Endothelial cell of umbilical vein (primary cell): ENCODE measurements around the gene HNRNPU. TPM values are rescaled to one million over a fixed set of nuclear protein-coding genes. Genes with fewer than 3 reads are reported as not detected.

ENCODE experiments used
- BruUV-seq: library from RNA; stranded (reverse); fragments of 400-500 nt; replicated peaks from 2 replicates; lab custom pipeline; 2021; lab: Mats Ljungman, UMichigan
- CTCF ChIA-PET: fragments of 300-600, 350-600 bp; sonication (Branson Sonifier 250); formaldehyde crosslinking; loops from one replicate; lab custom pipeline; 2021; ENCODE audit warnings: antibody characterized with exemption, inconsistent platforms; lab: Charles Lee
- POLR2A ChIA-PET: fragments of 300-600, 350-600 bp; sonication (Branson Sonifier 250); formaldehyde crosslinking; loops from one replicate; lab custom pipeline; 2021; ENCODE audit warnings: antibody characterized with exemption, inconsistent platforms; lab: Charles Lee
- DNase-seq: peaks from one replicate; pipeline ENCODE4 v3.0.0-alpha.2; 2011; ENCODE audit warnings: low read depth, low spot score
- FAIRE-seq: peaks from 2 replicates; lab custom pipeline; 2011; peaks lifted over from hg19 to GRCh38; lab: Jason Lieb, UNC
- H2AFZ ChIP-seq: 2 replicates; pipeline ENCODE4 v1.6.0; 2012; ENCODE audit warnings: low read depth, low read length, control low read depth, inconsistent platforms
- H3K27ac ChIP-seq: 2 replicates; pipeline ENCODE4 v1.5.1; 2011; ENCODE audit warnings: low read depth, mild to moderate bottlenecking, control low read depth, low read length, moderate library complexity; ENCODE audit not compliant: insufficient read depth
- H3K27me3 ChIP-seq, 2 experiments: 2 replicates each; pipeline versions ENCODE4 v1.6.0 to v1.6.1; 2011; ENCODE audit warnings: low read length in 2 of 2, mixed read lengths in 1 of 2; ENCODE audit not compliant: control insufficient read depth in 2 of 2, insufficient read depth in 2 of 2
- H3K36me3 ChIP-seq, 2 experiments: 2 replicates in 1 of 2; 3 replicates in 1 of 2; pipeline ENCODE4 v1.5.1; 2011; ENCODE audit warnings: low read length in 2 of 2, mild to moderate bottlenecking in 1 of 2, moderate library complexity in 1 of 2; ENCODE audit not compliant: control insufficient read depth in 2 of 2, insufficient read depth in 2 of 2; ENCODE audit errors: extremely low read depth in 1 of 2
- H3K4me1 ChIP-seq: 3 replicates; pipeline ENCODE4 v1.5.1; 2011; ENCODE audit warnings: mild to moderate bottlenecking, low read length; ENCODE audit not compliant: control insufficient read depth, insufficient read depth; ENCODE audit errors: extremely low read depth
- H3K4me2 ChIP-seq: 2 replicates; pipeline ENCODE4 v1.6.1; 2011; ENCODE audit warnings: low read length, control low read depth, mixed read lengths; ENCODE audit not compliant: insufficient read depth
- H3K4me3 ChIP-seq, 3 experiments: fragments of 200-600 bp in 1 of 3; sonication (generic), shearing (Covaris generic) in 1 of 3; replicated peaks in 1 of 3; 2 replicates each; pipeline ENCODE4 v1.5.1; 2011 to 2016; ENCODE audit warnings: control low read depth in 3 of 3, low read length in 3 of 3, mild to moderate bottlenecking in 2 of 3, inconsistent platforms in 1 of 3, low read depth in 1 of 3, moderate library complexity in 1 of 3; ENCODE audit not compliant: insufficient read depth in 1 of 3
- H3K79me2 ChIP-seq: 2 replicates; pipeline ENCODE4 v1.6.0; 2012; ENCODE audit warnings: low read length, inconsistent platforms; ENCODE audit not compliant: control insufficient read depth, insufficient read depth
- H3K9ac ChIP-seq: replicated peaks from 2 replicates; pipeline ENCODE3; 2011; ENCODE audit warnings: low read length, control low read depth; ENCODE audit not compliant: insufficient read depth; ENCODE audit errors: extremely low read depth
- H3K9me1 ChIP-seq: replicated peaks from 3 replicates; pipeline ENCODE4 v1.6.0; 2011; ENCODE audit warnings: mild to moderate bottlenecking, low read length; ENCODE audit not compliant: control insufficient read depth, insufficient read depth; ENCODE audit errors: extremely low read depth
- H3K9me3 ChIP-seq: replicated peaks from 2 replicates; pipeline ENCODE4 v1.5.1; 2012; ENCODE audit warnings: low read length, inconsistent platforms; ENCODE audit not compliant: control insufficient read depth, insufficient read depth
- H4K20me1 ChIP-seq: replicated peaks from 2 replicates; pipeline ENCODE3; 2011; ENCODE audit warnings: mild to moderate bottlenecking, low read length; ENCODE audit not compliant: control insufficient read depth, insufficient read depth; ENCODE audit errors: extremely low read depth
- CTCF ChIP-seq, 2 donors: IDR thresholded peaks; 1 replicate in 1 of 2; 2 replicates in 1 of 2; pipeline ENCODE4 v1.5.1; 2011; ENCODE audit warnings: low read length in 2 of 2, mild to moderate bottlenecking in 2 of 2, moderate library complexity in 2 of 2, control low read depth in 1 of 2, inconsistent platforms in 1 of 2, low read depth in 1 of 2; ENCODE audit not compliant: insufficient read depth in 1 of 2; ENCODE audit errors: extremely low read depth in 1 of 2
- EZH2 ChIP-seq: IDR thresholded peaks from 2 replicates; pipeline ENCODE4 v1.6.1; 2012; ENCODE audit warnings: borderline replicate concordance, low read depth, mild to moderate bottlenecking, moderate library complexity, low read length, inconsistent platforms; ENCODE audit not compliant: severe bottlenecking
- FOS ChIP-seq: IDR thresholded peaks from 2 replicates; pipeline ENCODE4 v1.6.1; 2011; ENCODE audit warnings: mild to moderate bottlenecking, low read length, moderate library complexity, borderline replicate concordance; ENCODE audit not compliant: insufficient read depth
- GATA2 ChIP-seq: IDR thresholded peaks from 2 replicates; pipeline ENCODE4 v1.7.0; 2011; ENCODE audit warnings: low read depth, mild to moderate bottlenecking, moderate library complexity, mixed read lengths, low read length; ENCODE audit not compliant: insufficient read length, insufficient read depth
- JUN ChIP-seq: IDR thresholded peaks from 2 replicates; pipeline ENCODE4 v1.6.1; 2011; ENCODE audit warnings: borderline replicate concordance, low read depth; ENCODE audit not compliant: insufficient read length, insufficient read depth
- MAX ChIP-seq: IDR thresholded peaks from 2 replicates; pipeline ENCODE4 v1.6.1; 2011; ENCODE audit not compliant: insufficient read depth, insufficient read length
- MYC ChIP-seq: IDR thresholded peaks from one replicate; pipeline ENCODE4 v1.6.1; 2011; ENCODE audit warnings: mild to moderate bottlenecking, low read depth, low read length
- POLR2A ChIP-seq: IDR thresholded peaks from 2 replicates; pipeline ENCODE4 v1.6.1; 2012; ENCODE audit warnings: low read depth, mild to moderate bottlenecking, control low read depth, low read length
- POLR2AphosphoS5 ChIP-seq: IDR thresholded peaks from 2 replicates; pipeline ENCODE4 v1.6.1; 2012; ENCODE audit warnings: low read depth, mild to moderate bottlenecking, control low read depth, low read length, moderate library complexity; ENCODE audit not compliant: insufficient read depth
- dilution Hi-C: fragments of 300-500 bp; cut with MboI; formaldehyde crosslinking; loops from one replicate; pipeline ENCODE4 v1.15.0; 2019; ENCODE audit warnings: low sequenced_read_pairs; ENCODE audit not compliant: extremely low pct_ligation_motif_present
- intact Hi-C: fragments of 100-400 bp; cut with micrococcal nuclease; formaldehyde crosslinking; loops from one replicate; pipeline ENCODE4 v1.10.0; 2022
- polyA plus RNA-seq, 4 experiments: library from polyadenylated mRNA; depleted of rRNA in 3 of 4; stranded (reverse) in 3 of 4; unstranded in 1 of 4; fragments of >200 nt; gene quantifications; 2 replicates each; pipeline versions ENCODE4 v1.2.1 to v1.2.3, GENCODE V29; 2011 to 2012; ENCODE audit warnings: missing spikeins in 1 of 4
- total RNA-seq: library from RNA; stranded (reverse); gene quantifications from 2 replicates; pipeline ENCODE4 v1.2.3, GENCODE V29; 2021

Gene HNRNPU
- total and polyA plus RNA-seq, 2 donors (not counting 3 experiments of a cell fraction or from before 2014, with no cell fraction given) = 68.7 to 417 TPM

GRCh38 chr1:244858357-244858756 lies 6.0 kb downstream of the HNRNPU start:
- intact Hi-C loops = no loop called here
- TF ChIP-seq GATA2 = no peak
- no peak for TF ChIP-seq POLR2A
- TF ChIP-seq FOS = no peak
- no peak for TF ChIP-seq EZH2
- no peak for TF ChIP-seq MAX
- TF ChIP-seq JUN = no peak
- TF ChIP-seq CTCF (IDR thresholded peaks at IDR 0.05; ENCODE audit: extremely low read depth in 1 of 2, insufficient read depth in 1 of 2, low read depth in 1 of 2, low read length in 2 of 2) = no peak
- no peak for TF ChIP-seq POLR2AphosphoS5
- no peak for TF ChIP-seq MYC
- Histone ChIP-seq H3K4me1 (peaks cover 24% of the 10 kb centered on the region), H3K79me2 (peaks cover 97% of the 10 kb centered on the region), H3K9me1 (no peaks in the 10 kb centered on the region), H3K4me3 (no peak overlapping the region), H3K9ac (no peak overlapping the region), H2AFZ (no peak overlapping the region), H3K9me3 (no peaks in the 10 kb centered on the region), H3K4me2 (peak overlapping the region; percentile 6), H3K36me3 (peaks cover 18 to 64% of the 10 kb centered on the region in 2 experiments), H4K20me1 (peaks cover 27% of the 10 kb centered on the region), H3K27ac (no peak overlapping the region), H3K27me3 (no peaks in the 10 kb centered on the region)
- FAIRE-seq (no peak), DNase-seq (no peak)
- ChIA-PET POLR2A (no interaction called here), CTCF (interaction anchor here (0.6 to 2.3 kb wide), 2 partner anchors 75 to 184 kb away, joined by 3 to 13 read pairs; no protein-coding TSS in a partner anchor)
- no TSS peak for BruUV-seq
- dilution Hi-C loops = no loop called here
